Right lobe of liver (tissue), 6 donors: Measurements from ENCODE around the gene MTUS2. TPM values are rescaled to one million over a fixed set of nuclear protein-coding genes. Genes with fewer than 3 reads are reported as not detected.

Source experiments
- ATAC-seq, 4 donors: fragments of 200-7000 bp; cut with Tn5 transposase; one replicate each; pipeline ENCODE4 v1.9.1; 2020; ENCODE audit warnings: mild to moderate bottlenecking in 4 of 4, moderate library complexity in 4 of 4
- DNase-seq, 3 donors: peaks; one replicate each; pipeline ENCODE4 v3.0.0-alpha.2; 2020
- H3K27ac ChIP-seq, 3 donors: fragments of 200-600 bp; one replicate each; pipeline ENCODE4 v1.8.0; 2022
- H3K27me3 ChIP-seq, 2 donors: fragments of 200-600 bp; one replicate each; pipeline ENCODE4 v1.8.0; 2022
- H3K36me3 ChIP-seq, 4 donors: fragments of 200-600 bp; sonication (generic) in 1 of 4; one replicate each; pipeline versions ENCODE4 v1.5.1 to v1.8.0; 2017 to 2022; ENCODE audit warnings: control low read depth in 1 of 4
- H3K4me1 ChIP-seq, 4 donors: fragments of 200-600 bp; sonication (generic) in 1 of 4; one replicate each; pipeline versions ENCODE4 v1.5.1 to v1.8.0; 2017 to 2022; ENCODE audit warnings: control low read depth in 1 of 4
- H3K4me3 ChIP-seq, 3 donors: fragments of 200-600 bp; one replicate each; pipeline ENCODE4 v1.8.0; 2022
- H3K9me3 ChIP-seq, 4 donors: fragments of 200-600 bp; sonication (generic) in 1 of 4; one replicate each; pipeline versions ENCODE4 v1.5.1 to v1.8.0; 2017 to 2022; ENCODE audit warnings: control low read depth in 1 of 4
- CTCF ChIP-seq, 4 donors: fragments of 200-600 bp in 3 of 4; fragments of 450-650 bp in 1 of 4; IDR thresholded peaks; one replicate each; pipeline versions ENCODE4 v1.5.1 to v1.8.0; 2016 to 2022; ENCODE audit warnings: antibody characterized with exemption in 4 of 4, mild to moderate bottlenecking in 2 of 4
- POLR2A ChIP-seq: fragments of 450-650 bp; IDR thresholded peaks from one replicate; pipeline ENCODE4 v1.6.1; 2017; ENCODE audit warnings: antibody characterized with exemption, mild to moderate bottlenecking
- WGBS: methylation state at CpG from one replicate; pipeline ENCODE4 v1.1.6; 2018; ENCODE audit warnings: low coverage, low lambda C conversion rate; ENCODE audit not compliant: insufficient coverage; ENCODE audit errors: missing lambda C conversion rate; 5-methylcytosine and 5-hydroxymethylcytosine counted together
- intact Hi-C, 2 donors: fragments of 100-400 bp; cut with DNase I; formaldehyde crosslinking; loops; one replicate each; pipeline versions ENCODE4 v1.11.2 to v1.14.1; 2022
- total RNA-seq, 6 experiments: library from RNA; depleted of rRNA in 2 of 6; stranded (reverse); fragments of >200 nt in 2 of 6; fragmentation: NEBNext Ultra II Directional in 3 of 6; extraction: Animal tissue kit (Norgen Biotek cat#: 25700) in 3 of 6; gene quantifications; one replicate each; pipeline versions ENCODE4 v1.1.0 to v1.2.4, GENCODE V29; 2016 to 2023
- donor health status: DM: no; HTN: yes; CAD: no.
- donor health status: DM: no; HTN: no; CAD: no.
- donor health status: DM: no; HTN: no; CAD: no.
- donor health status: DM: no; HTN: yes; CAD: no.
- donor health status: DM: no; HTN: yes; CAD: no.

Gene MTUS2
- total RNA-seq, 6 experiments from 2014 or later, result 0.15 to 2.2 (median 0.98) TPM

- ATAC-seq (no peak), DNase-seq (no peak)
- TF ChIP-seq POLR2A, result no peak
- TF ChIP-seq CTCF (IDR thresholded peaks at IDR 0.05), result no peak
- peaks cover 0 to 4% (median 1%) of the 10 kb centered on the region in 4 donors for H3K9me3 ChIP-seq
- no peaks in the 10 kb centered on the region for H3K36me3 ChIP-seq
- H3K4me3 ChIP-seq, result no peak overlapping the region
- no peak overlapping the region for H3K27ac ChIP-seq
- intact Hi-C loops, result no loop called here
- H3K27me3 ChIP-seq, result no peaks in the 10 kb centered on the region
- H3K4me1 ChIP-seq, result no peaks in the 10 kb centered on the region
Measured at GRCh38 chr13:28830580-28830979, 10.4 kb downstream of the MTUS2 start.

- no peak for TF ChIP-seq CTCF (IDR thresholded peaks at IDR 0.05)
- no peak for TF ChIP-seq POLR2A
- Histone ChIP-seq H3K4me3 (no peak overlapping the region), H3K27ac (no peak overlapping the region), H3K9me3 (peaks cover 0 to 4% (median 1%) of the 10 kb centered on the region in 4 donors), H3K4me1 (no peaks in the 10 kb centered on the region), H3K36me3 (no peaks in the 10 kb centered on the region), H3K27me3 (no peaks in the 10 kb centered on the region)
- ATAC-seq (no peak), DNase-seq (no peak)
- intact Hi-C loops, result no loop called here
- 67% methylated on average over 3 of the region's 3 CpGs for WGBS
Measured at GRCh38 chr13:28831117-28831516, 11.0 kb downstream of the MTUS2 start.

DNA sequence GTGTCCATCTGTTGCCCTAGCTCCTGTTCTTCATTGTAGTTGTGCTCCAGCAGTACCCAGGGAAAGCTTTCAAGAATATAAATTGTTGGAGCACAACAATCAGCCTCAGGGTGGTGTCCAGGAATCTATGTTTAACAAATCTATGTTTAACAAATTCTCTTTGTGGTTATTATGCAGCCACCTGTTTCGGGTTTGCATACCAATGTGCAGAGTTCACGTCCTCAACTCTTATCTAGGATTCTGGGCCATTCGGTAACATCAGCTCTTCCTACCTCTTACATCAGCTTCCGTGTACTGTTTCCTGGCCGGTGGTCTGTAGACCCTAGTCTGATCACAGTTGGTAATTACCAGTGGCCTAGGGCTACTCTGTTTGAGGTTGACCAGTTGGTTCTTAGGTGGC, 17.0 kb downstream of the MTUS2 start:
- no peaks in the 10 kb centered on the region for H3K9me3 ChIP-seq
- no peak overlapping the region for H3K27ac ChIP-seq
- ATAC-seq (no peak), DNase-seq (no peak)
- H3K36me3 ChIP-seq, result no peaks in the 10 kb centered on the region
- intact Hi-C loops, result no loop called here
- no peaks in the 10 kb centered on the region for H3K27me3 ChIP-seq
- no peak overlapping the region for H3K4me3 ChIP-seq
- 77% methylated on average over 5 of the region's 5 CpGs for WGBS
- no peak for TF ChIP-seq CTCF (IDR thresholded peaks at IDR 0.05)
- TF ChIP-seq POLR2A, result no peak
- H3K4me1 ChIP-seq, result no peaks in the 10 kb centered on the region

- peak; percentile 88 to 99 (median 96) for ATAC-seq
- Histone ChIP-seq H3K9me3 (no peaks in the 10 kb centered on the region), H3K27ac (no peak overlapping the region), H3K4me3 (no peak overlapping the region), H3K4me1 (peaks cover 0 to 6% (median 2%) of the 10 kb centered on the region in 4 donors), H3K36me3 (no peaks in the 10 kb centered on the region), H3K27me3 (no peaks in the 10 kb centered on the region)
- peak in 2 of 3 donors; percentile 37 to 68 for DNase-seq
- intact Hi-C loops, result no loop called here
- TF ChIP-seq CTCF (IDR thresholded peaks at IDR 0.05), result no peak
- TF ChIP-seq POLR2A, result no peak
- 29% methylated on average over 4 of the region's 4 CpGs for WGBS
Measured at GRCh38 chr13:28843639-28844038, 23.5 kb downstream of the MTUS2 start.

DNA sequence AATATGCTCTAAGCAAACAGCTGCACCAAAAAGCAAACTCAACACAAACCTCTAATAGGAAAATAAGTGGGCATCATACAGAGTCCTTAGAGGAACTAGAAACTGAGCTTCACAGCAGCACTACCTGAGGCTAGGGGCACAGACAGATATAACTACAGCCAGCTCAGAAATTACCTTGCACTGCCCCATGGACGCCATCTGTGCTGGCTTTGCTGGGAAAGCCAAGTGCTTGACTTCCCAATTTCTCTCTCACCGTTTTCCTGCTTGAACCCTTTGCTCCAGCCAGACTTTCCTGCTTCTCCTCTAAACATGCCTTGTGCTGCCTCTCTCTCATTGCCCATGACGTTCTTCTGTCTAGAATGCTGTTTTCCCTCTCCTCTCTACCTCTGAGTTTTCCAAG, 29.3 kb downstream of the MTUS2 start:
- DNase-seq (no peak), ATAC-seq (no peak)
- H3K27me3 ChIP-seq, result no peaks in the 10 kb centered on the region
- H3K9me3 ChIP-seq, result no peaks in the 10 kb centered on the region
- H3K27ac ChIP-seq, result no peak overlapping the region
- TF ChIP-seq CTCF (IDR thresholded peaks at IDR 0.05), result no peak
- TF ChIP-seq POLR2A, result no peak
- no peaks in the 10 kb centered on the region for H3K4me1 ChIP-seq
- 85% methylated on average over 2 of the region's 3 CpGs for WGBS
- H3K4me3 ChIP-seq, result no peak overlapping the region
- H3K36me3 ChIP-seq, result no peaks in the 10 kb centered on the region
- intact Hi-C loops, result no loop called here
